Stimulated activated CD4-positive, alpha-beta T cell treated with anti-CD3 and anti-CD28 coated beads, TNF-alpha, amount 100 ng/mL, for 48 hours (primary cell): Measurements from ENCODE around the gene FKBP2.

Experiments used
- DNase-seq, 3 donors: peaks; one replicate each; pipeline ENCODE4 v3.0.0-alpha.2; 2020; ENCODE audit warnings: low read depth in 3 of 3

Gene FKBP2

GRCh38 chr11:64284962-64285884 lies 44.3 kb downstream of the FKBP2 start, which contains the start of gene GPR137:
Gene GPR137 (plus strand): TSS chr11:64285848. CDS start chr11:64286525, 677 bp downstream.
- peak; percentile 74 to 87 (median 82) for DNase-seq

- no peak for DNase-seq
These were observed 45.2 kb downstream of the FKBP2 start for GRCh38 chr11:64285885-64286800.

GRCh38 chr11:64286801-64287159 lies 45.9 kb downstream of the FKBP2 start:
- DNase-seq, result no peak

- DNase-seq, result no peak
These were observed 46.9 kb downstream of the FKBP2 start for GRCh38 chr11:64287676-64288352.

- no peak for DNase-seq
These were observed 47.5 kb downstream of the FKBP2 start for GRCh38 chr11:64288353-64288750.

GRCh38 chr11:64289002-64289564 lies 48.2 kb downstream of the FKBP2 start:
- no peak for DNase-seq

GRCh38 chr11:64290352-64291261 lies 49.7 kb downstream of the FKBP2 start:
- DNase-seq, result no peak

- no peak for DNase-seq
These were observed 50.4 kb downstream of the FKBP2 start, which contains the start of gene KCNK4 for GRCh38 chr11:64291262-64291751. Gene KCNK4 (plus strand): TSS chr11:64291302. CDS start chr11:64293019, 1,717 bp downstream.

- no peak for DNase-seq
These were observed 51.0 kb downstream of the FKBP2 start for GRCh38 chr11:64291752-64292459.

- DNase-seq, result no peak
These were observed 51.8 kb downstream of the FKBP2 start for GRCh38 chr11:64292460-64293254.
